ENCODE measurements around the gene COPB2.

Gene COPB2

DNA sequence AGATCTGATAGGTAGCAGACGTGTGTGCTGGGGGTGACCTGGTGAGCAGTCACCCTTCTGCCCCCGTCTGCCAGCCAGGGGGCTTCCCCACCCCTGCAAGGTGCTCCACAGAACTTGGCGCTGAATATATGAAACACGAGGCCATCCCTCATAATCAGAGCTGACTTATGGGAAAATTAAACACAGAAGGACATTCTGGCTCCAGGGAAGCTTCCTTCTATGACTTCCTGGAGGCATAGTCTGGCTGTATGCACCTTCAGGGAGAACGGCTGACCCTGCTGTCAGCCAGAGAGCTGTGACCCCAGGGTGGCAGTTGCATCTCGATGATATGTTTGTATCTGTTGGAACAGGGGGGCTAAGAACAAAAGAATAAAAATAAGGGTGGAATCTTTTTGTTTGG lies 72.2 kb downstream of the COPB2 start:
- TF ChIP-seq, protein P1, sequence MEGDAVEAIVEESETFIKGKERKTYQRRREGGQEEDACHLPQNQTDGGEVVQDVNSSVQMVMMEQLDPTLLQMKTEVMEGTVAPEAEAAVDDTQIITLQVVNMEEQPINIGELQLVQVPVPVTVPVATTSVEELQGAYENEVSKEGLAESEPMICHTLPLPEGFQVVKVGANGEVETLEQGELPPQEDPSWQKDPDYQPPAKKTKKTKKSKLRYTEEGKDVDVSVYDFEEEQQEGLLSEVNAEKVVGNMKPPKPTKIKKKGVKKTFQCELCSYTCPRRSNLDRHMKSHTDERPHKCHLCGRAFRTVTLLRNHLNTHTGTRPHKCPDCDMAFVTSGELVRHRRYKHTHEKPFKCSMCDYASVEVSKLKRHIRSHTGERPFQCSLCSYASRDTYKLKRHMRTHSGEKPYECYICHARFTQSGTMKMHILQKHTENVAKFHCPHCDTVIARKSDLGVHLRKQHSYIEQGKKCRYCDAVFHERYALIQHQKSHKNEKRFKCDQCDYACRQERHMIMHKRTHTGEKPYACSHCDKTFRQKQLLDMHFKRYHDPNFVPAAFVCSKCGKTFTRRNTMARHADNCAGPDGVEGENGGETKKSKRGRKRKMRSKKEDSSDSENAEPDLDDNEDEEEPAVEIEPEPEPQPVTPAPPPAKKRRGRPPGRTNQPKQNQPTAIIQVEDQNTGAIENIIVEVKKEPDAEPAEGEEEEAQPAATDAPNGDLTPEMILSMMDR (IDR thresholded peaks at IDR 0.05; ENCODE audit: low read depth, low read length) = no peak
- H3K4me3 ChIP-seq (replicated peaks in 1 of 2; ENCODE audit: low read depth in 2 of 2, low read length in 2 of 2) = no peak overlapping the region
- no peak for DNase-seq (ENCODE audit: low read depth in 2 of 2)

DNA sequence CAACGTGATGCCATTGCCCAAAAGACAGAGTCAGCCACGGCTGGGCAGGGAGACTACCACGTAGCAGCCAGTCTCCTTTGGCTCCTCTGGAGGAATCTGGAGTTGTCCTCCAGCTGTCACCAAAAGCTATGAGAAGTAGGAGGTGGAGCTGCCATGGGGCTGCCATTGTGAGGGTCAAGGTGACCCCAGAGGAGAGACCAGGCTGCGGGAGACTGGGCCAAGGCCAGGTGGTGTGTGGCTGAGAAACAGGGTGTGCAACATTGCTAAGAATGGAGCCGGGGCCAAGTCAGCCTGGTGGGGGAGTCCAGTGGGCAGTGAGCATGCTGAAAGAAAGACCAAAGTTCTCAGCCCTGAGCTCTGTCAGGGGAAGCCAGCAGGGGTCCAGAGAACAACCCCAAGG lies 75.5 kb downstream of the COPB2 start:
- DNase-seq (ENCODE audit: low read depth in 2 of 2) = no peak
- H3K4me3 ChIP-seq (replicated peaks in 1 of 2; ENCODE audit: low read depth in 2 of 2, low read length in 2 of 2) = no peak overlapping the region
- TF ChIP-seq, protein P1 (IDR thresholded peaks at IDR 0.05; ENCODE audit: low read depth, low read length) = no peak

DNA sequence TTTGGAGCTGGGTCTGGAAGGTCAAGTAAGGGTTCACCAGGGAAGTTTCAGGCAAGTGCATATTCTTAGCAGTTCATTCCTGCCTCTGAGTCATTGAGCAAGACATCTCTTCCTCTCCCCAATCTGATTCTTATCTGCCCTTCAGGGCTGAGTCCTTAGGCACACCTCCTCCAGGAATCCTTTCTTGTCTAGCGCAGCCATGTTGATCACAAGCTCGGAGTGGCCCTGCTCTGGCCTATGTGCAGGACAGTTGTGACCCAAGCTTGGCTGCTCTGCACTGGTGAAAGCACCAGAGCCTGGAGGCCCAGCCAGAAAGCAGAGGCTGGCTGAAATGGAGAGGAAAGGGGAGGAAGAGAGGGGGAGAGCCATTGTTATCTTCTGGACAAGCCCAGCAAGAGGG lies 76.5 kb downstream of the COPB2 start:
- TF ChIP-seq, protein P1 (IDR thresholded peaks at IDR 0.05; ENCODE audit: low read depth, low read length) = no peak
- H3K4me3 ChIP-seq (replicated peaks in 1 of 2; ENCODE audit: low read depth in 2 of 2, low read length in 2 of 2) = no peak overlapping the region
- peak in 1 of 2 donors; percentile 22 for DNase-seq (ENCODE audit: low read depth in 2 of 2)

DNA sequence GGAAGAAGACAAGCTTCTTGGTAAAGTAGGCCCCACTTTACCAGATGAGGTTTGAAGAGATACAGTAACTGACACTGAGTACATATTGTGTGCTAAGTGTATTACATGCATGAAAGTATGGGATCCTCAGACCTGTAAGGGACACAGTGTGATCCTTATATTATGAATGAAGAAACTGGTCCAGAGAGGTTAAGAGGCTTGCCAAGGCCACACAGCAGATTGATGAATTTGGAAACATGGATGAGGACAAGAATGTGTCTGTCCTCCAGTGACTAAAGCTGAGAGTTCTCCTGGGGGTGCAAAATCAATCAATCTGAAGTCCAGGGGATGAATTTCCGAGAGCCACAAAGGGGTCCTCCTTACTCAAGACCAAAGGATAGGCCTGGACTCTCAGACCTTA lies 77.0 kb downstream of the COPB2 start:
- no peak for DNase-seq (ENCODE audit: low read depth in 2 of 2)
- TF ChIP-seq, protein P1 (IDR thresholded peaks at IDR 0.05; ENCODE audit: low read depth, low read length) = no peak
- H3K4me3 ChIP-seq (replicated peaks in 1 of 2; ENCODE audit: low read depth in 2 of 2, low read length in 2 of 2) = no peak overlapping the region

DNA sequence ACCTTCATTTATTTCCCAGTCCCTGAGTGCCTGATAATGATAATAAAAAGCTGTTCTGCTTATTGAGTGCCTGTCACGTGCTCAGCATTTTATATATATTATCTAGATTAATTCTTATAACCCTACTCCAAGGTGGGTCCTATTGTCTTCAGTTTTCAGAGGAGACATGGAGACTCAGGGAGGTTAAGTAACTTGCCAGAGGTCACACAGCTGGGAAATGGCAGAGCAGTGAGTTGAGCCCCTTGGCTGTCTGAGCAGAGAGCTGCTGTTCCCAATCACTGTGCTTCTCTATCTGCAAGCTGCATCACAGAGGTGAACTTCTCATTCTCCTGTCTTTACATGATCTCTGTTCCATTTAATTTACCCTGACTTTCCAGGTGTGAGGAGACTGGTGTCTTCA lies 77.9 kb downstream of the COPB2 start:
- TF ChIP-seq, protein P1 (IDR thresholded peaks at IDR 0.05; ENCODE audit: low read depth, low read length) = no peak
- H3K4me3 ChIP-seq (replicated peaks in 1 of 2; ENCODE audit: low read depth in 2 of 2, low read length in 2 of 2) = no peak overlapping the region
- no peak for DNase-seq (ENCODE audit: low read depth in 2 of 2)

DNA sequence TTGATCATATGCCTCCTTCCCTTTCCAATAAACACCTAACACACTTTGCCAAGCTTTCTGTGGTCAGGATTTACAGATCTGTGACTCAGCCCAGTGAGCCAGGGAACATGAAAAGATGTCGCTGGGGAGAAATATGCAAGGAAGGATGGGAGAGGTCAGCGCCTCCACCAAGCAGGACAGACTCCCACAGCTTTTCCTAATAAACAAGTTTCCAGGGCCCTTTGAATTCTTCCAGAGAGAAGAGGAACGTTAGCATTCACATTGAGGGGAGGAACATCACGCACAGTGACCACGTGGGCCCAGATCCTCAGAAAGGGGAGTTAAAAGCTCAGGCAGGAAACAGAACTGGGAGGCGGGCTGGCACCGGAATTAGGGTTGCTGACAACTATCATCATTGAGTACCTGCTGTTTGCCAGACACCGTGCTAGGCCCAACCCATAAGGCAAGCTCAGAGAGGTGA lies 78.9 kb downstream of the COPB2 start:
- H3K4me3 ChIP-seq (replicated peaks in 1 of 2; ENCODE audit: low read depth in 2 of 2, low read length in 2 of 2) = no peak overlapping the region
- DNase-seq (ENCODE audit: low read depth in 2 of 2) = peak; percentile 76 to 78
- TF ChIP-seq, protein P1 (IDR thresholded peaks at IDR 0.05; ENCODE audit: low read depth, low read length) = no peak

DNA sequence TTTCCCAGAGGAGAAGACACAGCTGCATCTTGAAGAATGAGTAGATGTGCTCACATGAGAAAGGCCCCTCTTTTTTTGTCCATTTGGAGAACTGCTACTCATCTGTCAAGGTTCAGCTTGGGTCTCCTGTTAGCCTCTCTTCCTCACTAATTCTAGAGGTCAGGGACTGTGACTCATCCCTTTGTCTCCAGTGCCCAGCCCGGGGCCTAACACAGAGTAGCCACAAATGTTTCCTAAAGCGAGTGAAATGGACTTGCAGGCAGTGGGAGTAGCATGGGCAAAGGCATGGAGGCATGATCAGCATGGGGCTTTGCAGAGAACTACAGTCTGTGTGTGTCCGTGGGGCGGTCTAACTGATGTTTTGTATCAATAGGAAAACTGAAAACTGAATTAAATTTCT lies 79.6 kb downstream of the COPB2 start:
- peak in 1 of 2 donors; percentile 58 for DNase-seq (ENCODE audit: low read depth in 2 of 2)
- TF ChIP-seq, protein P1 (IDR thresholded peaks at IDR 0.05; ENCODE audit: low read depth, low read length) = no peak

More for the DNA sequence above, 79.6 kb downstream of the COPB2 start:
- H3K4me3 ChIP-seq (replicated peaks in 1 of 2; ENCODE audit: low read depth in 2 of 2, low read length in 2 of 2) = no peak overlapping the region

Data from cardiac fibroblast (primary cell).